HCT116 (cell line): Measurements from ENCODE around the gene SPSB3. TPM values are rescaled to one million over a fixed set of nuclear protein-coding genes. Genes with fewer than 3 reads are reported as not detected.

Source experiments
- ATAC-seq: fragments of 200-7000 bp; cut with Tn5 transposase; 2 replicates; pipeline ENCODE4 v1.9.1; 2020; ENCODE audit warnings: mild to moderate bottlenecking, moderate library complexity
- BruUV-seq: library from RNA; stranded (reverse); fragments of 400-500 nt; replicated peaks from 2 replicates; lab custom pipeline; 2021; lab: Mats Ljungman, UMichigan
- CTCF ChIA-PET: fragments of 300-600 bp; sonication (Branson Sonifier 250); formaldehyde crosslinking; loops from one replicate; lab custom pipeline; 2021; ENCODE audit warnings: antibody characterized with exemption; lab: Charles Lee
- POLR2A ChIA-PET: fragments of 300-600, 350-600 bp; sonication (Branson Sonifier 250); formaldehyde crosslinking; loops from one replicate; lab custom pipeline; 2021; ENCODE audit warnings: antibody characterized with exemption; lab: Charles Lee
- RAD21 ChIA-PET, 2 experiments: fragments of 300-600 bp; sonication (Branson Sonifier 250); formaldehyde crosslinking; loops; one replicate each; lab custom pipeline; 2023; ENCODE audit warnings: low total read pairs in 2 of 2; ENCODE audit not compliant: uncharacterized antibody in 2 of 2, unreplicated experiment in 2 of 2, low non-redundant PET in 1 of 2; lab: Charles Lee
- DNase-seq: peaks from one replicate; pipeline ENCODE4 v3.0.0-alpha.2; 2010; ENCODE audit warnings: low read depth, low spot score
- H2AFZ ChIP-seq: fragments of 200-600 bp; shearing (Covaris generic), sonication (generic); 2 replicates; pipeline ENCODE4 v1.6.1; 2017; ENCODE audit warnings: low read depth, mixed run types, mixed read lengths, antibody characterized with exemption, low read length; ENCODE audit not compliant: poor library complexity, severe bottlenecking
- H3K27ac ChIP-seq: 2 replicates; pipeline ENCODE4 v1.5.1; 2012; ENCODE audit warnings: low read depth, low read length
- H3K27me3 ChIP-seq: fragments of 200-600 bp; sonication (generic); 2 replicates; pipeline ENCODE4 v1.6.1; 2016; ENCODE audit warnings: mixed run types, low read length, mixed read lengths; ENCODE audit not compliant: insufficient read depth
- H3K36me3 ChIP-seq, 2 experiments: fragments of 200-500 bp in 1 of 2; fragments of 200-600 bp in 1 of 2; sonication (Bioruptor generic) in 1 of 2; sonication (generic) in 1 of 2; 2 replicates each; pipeline versions ENCODE4 v1.5.1 to v1.6.1; 2014 to 2016; ENCODE audit warnings: low read length in 2 of 2, inconsistent platforms in 1 of 2, mixed read lengths in 1 of 2, mixed run types in 1 of 2; ENCODE audit not compliant: insufficient read depth in 2 of 2, control insufficient read depth in 1 of 2
- H3K4me1 ChIP-seq, 2 experiments: fragments of 200-600 bp in 1 of 2; sonication (generic) in 1 of 2; 2 replicates each; pipeline versions ENCODE4 v1.5.1 to v1.6.1; 2012 to 2017; ENCODE audit warnings: low read length in 2 of 2, inconsistent platforms in 1 of 2, mild to moderate bottlenecking in 1 of 2, mixed read lengths in 1 of 2, mixed run types in 1 of 2, moderate library complexity in 1 of 2; ENCODE audit not compliant: insufficient read depth in 2 of 2, control insufficient read depth in 1 of 2
- H3K4me2 ChIP-seq: fragments of 200-600 bp; sonication (generic); 2 replicates; pipeline ENCODE4 v1.6.1; 2017; ENCODE audit warnings: mixed run types, low read length, mixed read lengths
- H3K4me3 ChIP-seq, 2 experiments: fragments of 200-600 bp in 1 of 2; sonication (generic) in 1 of 2; replicated peaks in 1 of 2; 2 replicates each; pipeline ENCODE4 v1.5.1; 2011 to 2016; ENCODE audit warnings: low read length in 2 of 2, control low read depth in 1 of 2, low read depth in 1 of 2, mild to moderate bottlenecking in 1 of 2, mixed read lengths in 1 of 2, mixed run types in 1 of 2
- H3K79me2 ChIP-seq: fragments of 200-600 bp; sonication (generic); 2 replicates; pipeline ENCODE4 v1.6.1; 2017; ENCODE audit warnings: mild to moderate bottlenecking, mixed run types, low read length, moderate library complexity, mixed read lengths; ENCODE audit not compliant: insufficient read depth
- H3K9ac ChIP-seq: fragments of 200-600 bp; sonication (generic); 2 replicates; pipeline ENCODE4 v1.6.1; 2016; ENCODE audit warnings: low read length, mixed read lengths
- H3K9me2 ChIP-seq: fragments of 200-600 bp; sonication (generic), shearing (Covaris generic); 2 replicates; pipeline ENCODE4 v1.6.1; 2017; ENCODE audit warnings: mixed run types, mild to moderate bottlenecking, moderate library complexity; ENCODE audit not compliant: insufficient read depth
- H3K9me3 ChIP-seq, 2 experiments: fragments of 200-500 bp in 1 of 2; fragments of 200-600 bp in 1 of 2; sonication (Bioruptor generic) in 1 of 2; sonication (generic) in 1 of 2; 2 replicates each; pipeline ENCODE4 v1.6.1; 2014 to 2017; ENCODE audit warnings: low read length in 2 of 2, mixed read lengths in 2 of 2, inconsistent platforms in 1 of 2, low read depth in 1 of 2, mild to moderate bottlenecking in 1 of 2, mixed run types in 1 of 2, moderate library complexity in 1 of 2; ENCODE audit not compliant: control insufficient read depth in 1 of 2, insufficient read depth in 1 of 2
- H4K20me1 ChIP-seq: fragments of 200-600 bp; sonication (generic), shearing (Covaris generic); 2 replicates; pipeline ENCODE4 v1.6.1; 2017; ENCODE audit warnings: mixed run types, mild to moderate bottlenecking, moderate library complexity; ENCODE audit not compliant: insufficient read depth
- CBX3 ChIP-seq: IDR thresholded peaks from 2 replicates; pipeline ENCODE4 v1.6.1; 2012; ENCODE audit warnings: low read depth
- CEBPB ChIP-seq: IDR thresholded peaks from 2 replicates; pipeline ENCODE4 v1.6.1; 2012; ENCODE audit warnings: low read depth
- EGR1 ChIP-seq: IDR thresholded peaks from 2 replicates; pipeline ENCODE4 v1.6.1; 2012; ENCODE audit warnings: low read depth
- ELF1 ChIP-seq: IDR thresholded peaks from 2 replicates; pipeline ENCODE4 v1.6.1; 2012; ENCODE audit warnings: low read depth, borderline replicate concordance
- EZH2 ChIP-seq: fragments of 200-600 bp; sonication (generic); IDR thresholded peaks from 2 replicates; pipeline ENCODE4 v1.6.1; 2017; ENCODE audit warnings: antibody characterized with exemption, mixed run types
- JUND ChIP-seq: IDR thresholded peaks from 2 replicates; pipeline ENCODE4 v1.6.1; 2012
- POLR2A ChIP-seq: IDR thresholded peaks from 2 replicates; pipeline ENCODE4 v1.7.0; 2011; ENCODE audit warnings: borderline replicate concordance; ENCODE audit not compliant: insufficient read depth, insufficient read length; ENCODE audit errors: extremely low read depth
- POLR2AphosphoS5 ChIP-seq: IDR thresholded peaks from 2 replicates; pipeline ENCODE4 v1.6.1; 2011; ENCODE audit warnings: mild to moderate bottlenecking, low read depth, low read length, moderate library complexity
- SIN3A ChIP-seq: IDR thresholded peaks from 2 replicates; pipeline ENCODE4 v1.6.1; 2012; ENCODE audit warnings: low read depth
- YY1 ChIP-seq: IDR thresholded peaks from 2 replicates; pipeline ENCODE4 v1.6.1; 2011; ENCODE audit warnings: low read length, low read depth, moderate library complexity, mild to moderate bottlenecking; ENCODE audit not compliant: insufficient replicate concordance; ENCODE audit errors: extremely low read depth
- intact Hi-C: fragments of 100-400 bp; cut with micrococcal nuclease; formaldehyde crosslinking; loops from 2 replicates; pipeline ENCODE4 v1.10.0; 2022
- total RNA-seq: library from RNA; stranded (reverse); gene quantifications from one replicate; pipeline ENCODE4 v1.2.1, GENCODE V29; 2021; ENCODE audit not compliant: unreplicated experiment
- TF ChIP-seq, protein P1 (sequence below), 3 experiments: fragments of 200-600 bp in 1 of 3; sonication (generic) in 1 of 3; IDR thresholded peaks in 2 of 3; conservative IDR thresholded peaks in 1 of 3; 2 replicates each; pipeline ENCODE4 v1.5.1; 2012 to 2017; ENCODE audit warnings: low read depth in 2 of 3, low read length in 2 of 3, antibody characterized with exemption in 1 of 3, borderline replicate concordance in 1 of 3, control low read depth in 1 of 3, mild to moderate bottlenecking in 1 of 3, mixed read lengths in 1 of 3, mixed run types in 1 of 3, moderate library complexity in 1 of 3; ENCODE audit not compliant: insufficient read depth in 1 of 3
- TF ChIP-seq, protein P2 (sequence below): IDR thresholded peaks from 2 replicates; pipeline ENCODE4 v1.6.1; 2012; ENCODE audit warnings: low read depth

SPSB3 gene
- total RNA-seq, 1 experiment from 2014 or later = 31.6 TPM

DNA sequence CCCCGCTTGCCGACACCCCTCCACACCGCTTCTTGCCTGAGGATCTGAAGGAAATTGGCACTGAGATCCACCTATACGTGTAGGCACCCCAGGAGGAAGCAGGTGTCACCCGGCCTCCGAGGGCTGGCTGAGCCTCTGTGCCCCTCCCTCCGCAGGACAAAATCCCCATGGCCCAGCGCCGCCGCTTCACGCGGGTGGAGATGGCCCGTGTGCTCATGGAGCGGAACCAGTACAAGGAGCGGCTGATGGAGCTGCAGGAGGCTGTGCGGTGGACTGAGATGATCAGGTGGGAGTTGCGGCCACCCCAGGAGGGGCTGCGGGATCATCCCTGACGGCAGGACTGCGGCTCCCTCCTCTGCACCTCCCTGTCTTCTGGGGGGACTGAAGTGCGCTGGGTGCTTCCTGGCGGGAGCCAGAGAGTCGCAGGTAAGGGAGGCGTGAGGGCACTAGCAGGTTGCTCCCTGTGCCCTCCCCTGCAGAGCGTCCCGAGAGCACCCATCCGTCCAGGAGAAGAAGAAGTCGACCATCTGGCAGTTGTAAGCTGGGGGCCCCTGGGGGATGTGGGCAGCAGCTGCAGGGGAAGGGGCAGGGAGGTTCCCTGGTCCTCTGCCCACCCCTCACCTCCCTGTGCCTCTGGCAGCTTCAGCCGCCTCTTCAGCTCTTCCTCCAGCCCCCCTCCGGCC is 20.0 kb downstream of the SPSB3 start:
- peaks cover 8 to 15% of the 10 kb centered on the region in 2 experiments; a peak in 3 of 4 replicates for H3K4me1 ChIP-seq
- no peak overlapping the region for H3K4me2 ChIP-seq
- POLR2A ChIA-PET = no interaction called here
- H2AFZ ChIP-seq = no peak overlapping the region
- no peak for DNase-seq
- H3K9ac ChIP-seq = no peak overlapping the region
- H3K36me3 ChIP-seq = peaks cover 5 to 13% of the 10 kb centered on the region in 2 experiments; a peak in 2 of 4 replicates
- TF ChIP-seq EZH2 = no peak
- no peak for TF ChIP-seq POLR2A
- TF ChIP-seq SIN3A = no peak
- no peak for TF ChIP-seq YY1
- TF ChIP-seq POLR2AphosphoS5 = no peak
- no peak for TF ChIP-seq JUND
- TF ChIP-seq, protein P1, sequence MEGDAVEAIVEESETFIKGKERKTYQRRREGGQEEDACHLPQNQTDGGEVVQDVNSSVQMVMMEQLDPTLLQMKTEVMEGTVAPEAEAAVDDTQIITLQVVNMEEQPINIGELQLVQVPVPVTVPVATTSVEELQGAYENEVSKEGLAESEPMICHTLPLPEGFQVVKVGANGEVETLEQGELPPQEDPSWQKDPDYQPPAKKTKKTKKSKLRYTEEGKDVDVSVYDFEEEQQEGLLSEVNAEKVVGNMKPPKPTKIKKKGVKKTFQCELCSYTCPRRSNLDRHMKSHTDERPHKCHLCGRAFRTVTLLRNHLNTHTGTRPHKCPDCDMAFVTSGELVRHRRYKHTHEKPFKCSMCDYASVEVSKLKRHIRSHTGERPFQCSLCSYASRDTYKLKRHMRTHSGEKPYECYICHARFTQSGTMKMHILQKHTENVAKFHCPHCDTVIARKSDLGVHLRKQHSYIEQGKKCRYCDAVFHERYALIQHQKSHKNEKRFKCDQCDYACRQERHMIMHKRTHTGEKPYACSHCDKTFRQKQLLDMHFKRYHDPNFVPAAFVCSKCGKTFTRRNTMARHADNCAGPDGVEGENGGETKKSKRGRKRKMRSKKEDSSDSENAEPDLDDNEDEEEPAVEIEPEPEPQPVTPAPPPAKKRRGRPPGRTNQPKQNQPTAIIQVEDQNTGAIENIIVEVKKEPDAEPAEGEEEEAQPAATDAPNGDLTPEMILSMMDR (IDR thresholded peaks at IDR 0.05 in 2 of 3, conservative IDR thresholded peaks at IDR 0.05 in 1 of 3; ENCODE audit: borderline replicate concordance in 1 of 3, insufficient read depth in 1 of 3, low read depth in 2 of 3, low read length in 2 of 3) = no peak
- no peak for TF ChIP-seq CEBPB
- no peak for TF ChIP-seq CBX3
- TF ChIP-seq EGR1 = no peak
- no peak for TF ChIP-seq ELF1
- TF ChIP-seq, protein P2, sequence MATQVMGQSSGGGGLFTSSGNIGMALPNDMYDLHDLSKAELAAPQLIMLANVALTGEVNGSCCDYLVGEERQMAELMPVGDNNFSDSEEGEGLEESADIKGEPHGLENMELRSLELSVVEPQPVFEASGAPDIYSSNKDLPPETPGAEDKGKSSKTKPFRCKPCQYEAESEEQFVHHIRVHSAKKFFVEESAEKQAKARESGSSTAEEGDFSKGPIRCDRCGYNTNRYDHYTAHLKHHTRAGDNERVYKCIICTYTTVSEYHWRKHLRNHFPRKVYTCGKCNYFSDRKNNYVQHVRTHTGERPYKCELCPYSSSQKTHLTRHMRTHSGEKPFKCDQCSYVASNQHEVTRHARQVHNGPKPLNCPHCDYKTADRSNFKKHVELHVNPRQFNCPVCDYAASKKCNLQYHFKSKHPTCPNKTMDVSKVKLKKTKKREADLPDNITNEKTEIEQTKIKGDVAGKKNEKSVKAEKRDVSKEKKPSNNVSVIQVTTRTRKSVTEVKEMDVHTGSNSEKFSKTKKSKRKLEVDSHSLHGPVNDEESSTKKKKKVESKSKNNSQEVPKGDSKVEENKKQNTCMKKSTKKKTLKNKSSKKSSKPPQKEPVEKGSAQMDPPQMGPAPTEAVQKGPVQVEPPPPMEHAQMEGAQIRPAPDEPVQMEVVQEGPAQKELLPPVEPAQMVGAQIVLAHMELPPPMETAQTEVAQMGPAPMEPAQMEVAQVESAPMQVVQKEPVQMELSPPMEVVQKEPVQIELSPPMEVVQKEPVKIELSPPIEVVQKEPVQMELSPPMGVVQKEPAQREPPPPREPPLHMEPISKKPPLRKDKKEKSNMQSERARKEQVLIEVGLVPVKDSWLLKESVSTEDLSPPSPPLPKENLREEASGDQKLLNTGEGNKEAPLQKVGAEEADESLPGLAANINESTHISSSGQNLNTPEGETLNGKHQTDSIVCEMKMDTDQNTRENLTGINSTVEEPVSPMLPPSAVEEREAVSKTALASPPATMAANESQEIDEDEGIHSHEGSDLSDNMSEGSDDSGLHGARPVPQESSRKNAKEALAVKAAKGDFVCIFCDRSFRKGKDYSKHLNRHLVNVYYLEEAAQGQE = no peak
- no peak overlapping the region for H3K27ac ChIP-seq
- intact Hi-C loops = no loop called here
- H3K9me2 ChIP-seq = no peaks in the 10 kb centered on the region
- no peak overlapping the region for H3K4me3 ChIP-seq
- CTCF ChIA-PET = no interaction called here
- ATAC-seq = no peak
- RAD21 ChIA-PET = no interaction called here
- no TSS peak for BruUV-seq
- no peaks in the 10 kb centered on the region for H3K27me3 ChIP-seq
- no peaks in the 10 kb centered on the region for H3K79me2 ChIP-seq
- no peaks in the 10 kb centered on the region for H4K20me1 ChIP-seq
- no peaks in the 10 kb centered on the region for H3K9me3 ChIP-seq
